Ovary (tissue), 9 donors: ENCODE data around the gene FNIP2. TPM values are rescaled to one million over a fixed set of nuclear protein-coding genes. Genes with fewer than 3 reads are reported as not detected.

Source experiments
- polyA plus RNA-seq, 2 donors: library from polyadenylated mRNA; stranded (reverse); fragments of 200-250 nt in 1 of 2; fragments of 350-450 nt in 1 of 2; fragmentation: Illumina TruSeq in 1 of 2; extraction: RNeasy Lipid Tissue Mini Kit (QIAGEN cat#74804) in 1 of 2; gene quantifications; one replicate each; pipeline ENCODE4 v1.2.3, GENCODE V29; 2013 to 2014
- small RNA-seq: library from RNA; depleted of rRNA; stranded (forward); fragments of <200 nt; gene quantifications from one replicate; pipeline ENCODE3, GENCODE V24; 2016
- total RNA-seq, 7 donors: library from RNA; depleted of rRNA in 2 of 7; stranded (reverse); fragments of >200 nt in 2 of 7; fragmentation: NEBNext Ultra II Directional in 3 of 7; extraction: Animal tissue kit (Norgen Biotek cat#: 25700) in 3 of 7; gene quantifications; one replicate each; pipeline versions ENCODE4 v1.1.0 to v1.2.4, GENCODE V29; 2016 to 2023
- donor health status: DM: no; HTN: no; CAD: no; lungs with moderate emphysema.
- donor health status: DM: no; HTN: no; CAD: no.
- donor health status: Bipolar disorder and iron deficiency.
- donor health status: DM: yes; HTN: yes; CAD: no.
- donor health status: DM: no; HTN: no; CAD: no.
- donor health status: DM: yes; HTN: yes; CAD: no.

The FNIP2 gene
- total and polyA plus RNA-seq, 9 donors: 6.1 to 34.1 (median 20.4) TPM

Small RNAs within 50 kb of the gene (small RNA-seq; reads per million reads assigned to genes)
- gene RF00157 (not detected), gene RNU6-128P (not detected)

Other genes starting within 250 kb of the FNIP2 start
- 1 to 10 TPM in 1 of 7 donors, under 1 TPM in 6; 0.35 to 3.6 (median 0.69) TPM for gene RXFP1, start 247.1 kb upstream of the FNIP2 start, total RNA-seq
- under 1 TPM; 0.73 to 0.93 TPM for gene RXFP1, start 247.1 kb upstream of the FNIP2 start, polyA plus RNA-seq
- gene C4orf46, start 97.1 kb upstream of the FNIP2 start, total RNA-seq: 1 to 10 TPM; 3.6 to 6.4 (median 4.5) TPM
- gene C4orf46, start 97.1 kb upstream of the FNIP2 start, polyA plus RNA-seq: 1 to 10 TPM; 4.6 to 6.0 TPM
- 10 to 100 TPM; 13.6 to 26.7 (median 19.5) TPM for gene ETFDH, start 96.7 kb upstream of the FNIP2 start, total RNA-seq
- 10 to 100 TPM; 15.1 to 35.9 TPM for gene ETFDH, start 96.7 kb upstream of the FNIP2 start, polyA plus RNA-seq
- 10 to 100 TPM; 10.9 to 18.2 (median 14.5) TPM for gene PPID, start 45.6 kb upstream of the FNIP2 start, total RNA-seq
- gene PPID, start 45.6 kb upstream of the FNIP2 start, polyA plus RNA-seq: 10 to 100 TPM; 14.8 to 54.8 TPM